Lower leg skin (tissue), 3 donors: ENCODE measurements around the gene NDUFB10.

ENCODE experiments used
- POLR2A ChIP-seq, 2 donors: fragments of 450-650 bp; IDR thresholded peaks; one replicate each; pipeline ENCODE4 v1.6.1; 2016 to 2017; ENCODE audit warnings: antibody characterized with exemption in 2 of 2, mild to moderate bottlenecking in 1 of 2, moderate library complexity in 1 of 2
- TF ChIP-seq, protein P1 (sequence below), 3 donors: fragments of 450-650 bp; IDR thresholded peaks; one replicate each; pipeline ENCODE4 v1.5.1; 2016; ENCODE audit warnings: antibody characterized with exemption in 3 of 3, mild to moderate bottlenecking in 3 of 3, moderate library complexity in 2 of 3

GRCh38 chr16:1953734-1954133, 5.6 kb upstream of the NDUFB10 start:
- TF ChIP-seq, protein P1, sequence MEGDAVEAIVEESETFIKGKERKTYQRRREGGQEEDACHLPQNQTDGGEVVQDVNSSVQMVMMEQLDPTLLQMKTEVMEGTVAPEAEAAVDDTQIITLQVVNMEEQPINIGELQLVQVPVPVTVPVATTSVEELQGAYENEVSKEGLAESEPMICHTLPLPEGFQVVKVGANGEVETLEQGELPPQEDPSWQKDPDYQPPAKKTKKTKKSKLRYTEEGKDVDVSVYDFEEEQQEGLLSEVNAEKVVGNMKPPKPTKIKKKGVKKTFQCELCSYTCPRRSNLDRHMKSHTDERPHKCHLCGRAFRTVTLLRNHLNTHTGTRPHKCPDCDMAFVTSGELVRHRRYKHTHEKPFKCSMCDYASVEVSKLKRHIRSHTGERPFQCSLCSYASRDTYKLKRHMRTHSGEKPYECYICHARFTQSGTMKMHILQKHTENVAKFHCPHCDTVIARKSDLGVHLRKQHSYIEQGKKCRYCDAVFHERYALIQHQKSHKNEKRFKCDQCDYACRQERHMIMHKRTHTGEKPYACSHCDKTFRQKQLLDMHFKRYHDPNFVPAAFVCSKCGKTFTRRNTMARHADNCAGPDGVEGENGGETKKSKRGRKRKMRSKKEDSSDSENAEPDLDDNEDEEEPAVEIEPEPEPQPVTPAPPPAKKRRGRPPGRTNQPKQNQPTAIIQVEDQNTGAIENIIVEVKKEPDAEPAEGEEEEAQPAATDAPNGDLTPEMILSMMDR (IDR thresholded peaks at IDR 0.05), result no peak
- no peak for TF ChIP-seq POLR2A (IDR thresholded peaks at IDR 0.05)
